SK-N-SH (cell line): ENCODE results near the gene CEP95. TPM values are rescaled to one million over a fixed set of nuclear protein-coding genes. Genes with fewer than 3 reads are reported as not detected.
A peak's percentile ranks its signal among the peaks of the same experiment; 100 is the strongest.

Experiments
- CTCF ChIA-PET: fragments of 300-600, 350-600 bp; formaldehyde crosslinking; extraction: SDS; loops from one replicate; lab custom pipeline; 2021; lab: Yijun Ruan, JAX
- POLR2A ChIA-PET: fragments of 350-600 bp; sonication (Branson Sonifier 250); formaldehyde crosslinking; extraction: SDS; loops from one replicate; lab custom pipeline; 2020; ENCODE audit warnings: antibody characterized with exemption, inconsistent platforms; lab: Yijun Ruan, JAX
- DNase-seq: peaks from one replicate; pipeline ENCODE4 v3.0.0; 2012
- H2AFZ ChIP-seq: fragments of 200-600 bp; sonication (generic); 2 replicates; pipeline ENCODE4 v1.8.1; 2016; ENCODE audit warnings: antibody characterized with exemption, mild to moderate bottlenecking, low read depth
- H3F3A ChIP-seq: fragments of 200-600 bp; sonication (generic); replicated peaks from 2 replicates; pipeline ENCODE3; 2016; ENCODE audit warnings: antibody characterized with exemption, mild to moderate bottlenecking; ENCODE audit not compliant: insufficient read depth
- H3K27ac ChIP-seq, 2 experiments: fragments of 200-500 bp in 1 of 2; fragments of 200-600 bp in 1 of 2; sonication (Bioruptor generic) in 1 of 2; sonication (generic), shearing (Covaris generic) in 1 of 2; 2 replicates each; pipeline versions ENCODE4 v1.5.1 to v1.6.1; 2014 to 2016; ENCODE audit warnings: low read depth in 2 of 2, inconsistent platforms in 1 of 2, low read length in 1 of 2, mild to moderate bottlenecking in 1 of 2, mixed read lengths in 1 of 2
- H3K27me3 ChIP-seq: fragments of 200-600 bp; sonication (generic), shearing (Covaris generic); 2 replicates; pipeline ENCODE4 v1.6.1; 2016; ENCODE audit warnings: mixed run types; ENCODE audit not compliant: insufficient read depth
- H3K36me3 ChIP-seq, 2 experiments: fragments of 200-500 bp in 1 of 2; fragments of 200-600 bp in 1 of 2; sonication (Bioruptor generic) in 1 of 2; sonication (generic) in 1 of 2; replicated peaks in 1 of 2; 2 replicates each; pipeline versions ENCODE3 to v1.5.1; 2014 to 2016; ENCODE audit warnings: low read length in 1 of 2, mild to moderate bottlenecking in 1 of 2; ENCODE audit not compliant: insufficient read depth in 2 of 2, control insufficient read depth in 1 of 2
- H3K4me1 ChIP-seq, 2 experiments: fragments of 200-500 bp in 1 of 2; fragments of 200-600 bp in 1 of 2; sonication (Bioruptor generic) in 1 of 2; sonication (generic), shearing (Covaris generic) in 1 of 2; 2 replicates each; pipeline versions ENCODE4 v1.5.1 to v1.6.1; 2014 to 2016; ENCODE audit warnings: low read depth in 1 of 2, low read length in 1 of 2, mixed run types in 1 of 2; ENCODE audit not compliant: insufficient read depth in 2 of 2, control insufficient read depth in 1 of 2
- H3K4me2 ChIP-seq: fragments of 200-600 bp; sonication (generic), shearing (Covaris generic); 2 replicates; pipeline ENCODE4 v1.6.1; 2017; ENCODE audit warnings: mixed run types
- H3K4me3 ChIP-seq, 2 experiments: fragments of 200-500 bp in 1 of 2; fragments of 200-600 bp in 1 of 2; sonication (Bioruptor generic) in 1 of 2; sonication (generic), shearing (Covaris generic) in 1 of 2; 2 replicates each; pipeline versions ENCODE4 v1.5.1 to v1.8.1; 2014 to 2016; ENCODE audit warnings: low read depth in 2 of 2, inconsistent platforms in 1 of 2, low read length in 1 of 2, mild to moderate bottlenecking in 1 of 2, mixed read lengths in 1 of 2, moderate library complexity in 1 of 2
- H3K79me2 ChIP-seq: fragments of 200-600 bp; sonication (generic); 2 replicates; pipeline ENCODE4 v1.8.1; 2017; ENCODE audit warnings: mild to moderate bottlenecking; ENCODE audit not compliant: insufficient read depth
- H3K9ac ChIP-seq: fragments of 200-600 bp; sonication (generic); 2 replicates; pipeline ENCODE4 v1.6.1; 2017; ENCODE audit warnings: mixed run types
- H3K9me2 ChIP-seq: fragments of 200-600 bp; sonication (generic); 2 replicates; pipeline ENCODE4 v1.6.1; 2017; ENCODE audit warnings: mixed run types
- H3K9me3 ChIP-seq: fragments of 200-600 bp; sonication (generic); 2 replicates; pipeline ENCODE4 v1.6.1; 2017; ENCODE audit warnings: mixed run types, mild to moderate bottlenecking, moderate library complexity
- H4K20me1 ChIP-seq: fragments of 200-600 bp; sonication (generic); 2 replicates; pipeline ENCODE4 v1.6.1; 2017; ENCODE audit warnings: mild to moderate bottlenecking, mixed run types; ENCODE audit not compliant: insufficient read depth
- FOSL2 ChIP-seq: IDR thresholded peaks from 2 replicates; pipeline ENCODE4 v1.4.0; 2012; ENCODE audit warnings: low read depth, mild to moderate bottlenecking, moderate library complexity, borderline replicate concordance
- FOXM1 ChIP-seq: IDR thresholded peaks from 2 replicates; pipeline ENCODE4 v1.4.0; 2012; ENCODE audit warnings: low read depth, mild to moderate bottlenecking
- MAX ChIP-seq: IDR thresholded peaks from 2 replicates; pipeline ENCODE4 v1.4.0; 2012; ENCODE audit warnings: low read depth
- MXI1 ChIP-seq: IDR thresholded peaks from 2 replicates; pipeline ENCODE4 v1.6.1; 2012; ENCODE audit warnings: mild to moderate bottlenecking, low read depth, low read length, improper control_type of control experiment
- NFIC ChIP-seq: IDR thresholded peaks from 2 replicates; pipeline ENCODE4 v1.4.0; 2012; ENCODE audit warnings: borderline replicate concordance
- POLR2AphosphoS5 ChIP-seq: IDR thresholded peaks from 2 replicates; pipeline ENCODE4 v1.6.1; 2012; ENCODE audit warnings: low read depth, low read length
- RCOR1 ChIP-seq: fragments of 150-350 bp; IDR thresholded peaks from 2 replicates; pipeline ENCODE4 v1.6.1; 2017; ENCODE audit warnings: antibody characterized with exemption, low read length
- SMC3 ChIP-seq: IDR thresholded peaks from 2 replicates; pipeline ENCODE4 v1.6.1; 2012; ENCODE audit warnings: low read depth, low read length, improper control_type of control experiment
- TCF12 ChIP-seq: IDR thresholded peaks from 2 replicates; pipeline ENCODE4 v1.4.0; 2012
- USF2 ChIP-seq: fragments of 150-350 bp; IDR thresholded peaks from 2 replicates; pipeline ENCODE4 v1.6.1; 2017; ENCODE audit warnings: antibody characterized with exemption, low read length, low read depth, borderline replicate concordance
- YY1 ChIP-seq: IDR thresholded peaks from 2 replicates; pipeline ENCODE4 v1.4.0; 2012; ENCODE audit warnings: low read depth, mild to moderate bottlenecking
- WGBS: methylation state at CpG from one replicate; pipeline ENCODE4 v1.1.6; 2017; ENCODE audit warnings: low lambda C conversion rate; 5-methylcytosine and 5-hydroxymethylcytosine counted together
- polyA plus RNA-seq, 3 experiments: library from polyadenylated mRNA; depleted of rRNA; stranded (reverse); fragments of >200 nt; gene quantifications; 2 replicates each; pipeline ENCODE4 v1.2.3, GENCODE V29; 2012
- TF ChIP-seq, protein P1 (sequence below): IDR thresholded peaks from 2 replicates; pipeline ENCODE4 v1.4.0; 2012; ENCODE audit warnings: low read depth, borderline replicate concordance
- TF ChIP-seq, protein P2 (sequence below): fragments of 150-350 bp; IDR thresholded peaks from 2 replicates; pipeline ENCODE4 v1.6.1; 2016; ENCODE audit warnings: mild to moderate bottlenecking, low read depth, low read length

Gene CEP95
- polyA plus RNA-seq, 1 of the 3 experiments (the other 2 are of a cell fraction) = 30.8 TPM

- 90% methylated on average over 5 of the region's 5 CpGs for WGBS
- H3K79me2 ChIP-seq = peaks cover 10% of the 10 kb centered on the region; the same call in 1 of the 2 replicates
- no peaks in the 10 kb centered on the region; the same call in 1 of the 2 replicates for H4K20me1 ChIP-seq
- no peak overlapping the region for H3K4me2 ChIP-seq
- H3K36me3 ChIP-seq = peaks cover 77 to 87% of the 10 kb centered on the region in 2 experiments
- peak overlapping the region in 1 of 2 experiments; percentile 3; a peak in 2 of 4 replicates for H3K27ac ChIP-seq
- H2AFZ ChIP-seq = no peak overlapping the region
- H3F3A ChIP-seq = peaks cover 92% of the 10 kb centered on the region
- H3K9me2 ChIP-seq = no peaks in the 10 kb centered on the region
- no peaks in the 10 kb centered on the region for H3K4me1 ChIP-seq
- no peaks in the 10 kb centered on the region for H3K27me3 ChIP-seq
- ChIA-PET POLR2A (interaction anchor here (1.2 kb wide), 1 partner anchor 10 kb away, joined by 3 read pairs; no protein-coding TSS in a partner anchor), CTCF (interaction anchor here (1.0 to 3.7 kb wide), 6 partner anchors 11 to 112 kb away, joined by 3 to 13 read pairs (median 4); no protein-coding TSS in a partner anchor)
- DNase-seq = no peak
- no peak overlapping the region for H3K9ac ChIP-seq
- TF ChIP-seq YY1 (no peak), USF2 (no peak), SMC3 (no peak), TCF12 (no peak), MAX (no peak), NFIC (no peak), FOSL2 (no peak), FOXM1 (no peak), RCOR1 (no peak), MXI1 (no peak)
- TF ChIP-seq, protein P1, sequence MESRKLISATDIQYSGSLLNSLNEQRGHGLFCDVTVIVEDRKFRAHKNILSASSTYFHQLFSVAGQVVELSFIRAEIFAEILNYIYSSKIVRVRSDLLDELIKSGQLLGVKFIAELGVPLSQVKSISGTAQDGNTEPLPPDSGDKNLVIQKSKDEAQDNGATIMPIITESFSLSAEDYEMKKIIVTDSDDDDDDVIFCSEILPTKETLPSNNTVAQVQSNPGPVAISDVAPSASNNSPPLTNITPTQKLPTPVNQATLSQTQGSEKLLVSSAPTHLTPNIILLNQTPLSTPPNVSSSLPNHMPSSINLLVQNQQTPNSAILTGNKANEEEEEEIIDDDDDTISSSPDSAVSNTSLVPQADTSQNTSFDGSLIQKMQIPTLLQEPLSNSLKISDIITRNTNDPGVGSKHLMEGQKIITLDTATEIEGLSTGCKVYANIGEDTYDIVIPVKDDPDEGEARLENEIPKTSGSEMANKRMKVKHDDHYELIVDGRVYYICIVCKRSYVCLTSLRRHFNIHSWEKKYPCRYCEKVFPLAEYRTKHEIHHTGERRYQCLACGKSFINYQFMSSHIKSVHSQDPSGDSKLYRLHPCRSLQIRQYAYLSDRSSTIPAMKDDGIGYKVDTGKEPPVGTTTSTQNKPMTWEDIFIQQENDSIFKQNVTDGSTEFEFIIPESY = no peak
- TF ChIP-seq, protein P2, sequence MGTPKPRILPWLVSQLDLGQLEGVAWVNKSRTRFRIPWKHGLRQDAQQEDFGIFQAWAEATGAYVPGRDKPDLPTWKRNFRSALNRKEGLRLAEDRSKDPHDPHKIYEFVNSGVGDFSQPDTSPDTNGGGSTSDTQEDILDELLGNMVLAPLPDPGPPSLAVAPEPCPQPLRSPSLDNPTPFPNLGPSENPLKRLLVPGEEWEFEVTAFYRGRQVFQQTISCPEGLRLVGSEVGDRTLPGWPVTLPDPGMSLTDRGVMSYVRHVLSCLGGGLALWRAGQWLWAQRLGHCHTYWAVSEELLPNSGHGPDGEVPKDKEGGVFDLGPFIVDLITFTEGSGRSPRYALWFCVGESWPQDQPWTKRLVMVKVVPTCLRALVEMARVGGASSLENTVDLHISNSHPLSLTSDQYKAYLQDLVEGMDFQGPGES = no peak
- no peak overlapping the region for H3K4me3 ChIP-seq
- H3K9me3 ChIP-seq = no peaks in the 10 kb centered on the region
Observed at GRCh38 chr17:64537488-64537887, 30.7 kb downstream of the CEP95 start.

- DNase-seq = no peak
- H3K9me2 ChIP-seq = no peaks in the 10 kb centered on the region
- no peak overlapping the region for H3K4me3 ChIP-seq
- TF ChIP-seq MAX (no peak), POLR2AphosphoS5 (0 out of 2 replicates have a peak, but pooled peaks have one; percentile 13)
- H2AFZ ChIP-seq = no peak overlapping the region
- ChIA-PET POLR2A (interaction anchor here (0.6 to 1.6 kb wide), 3 partner anchors 9 to 102 kb away, joined by 3 to 5 read pairs (median 3); no protein-coding TSS in a partner anchor), CTCF (interaction anchor here (0.5 to 3.7 kb wide), 10 partner anchors 9 to 704 kb away, joined by 3 to 13 read pairs (median 4); no protein-coding TSS in a partner anchor)
- H3K9me3 ChIP-seq = no peaks in the 10 kb centered on the region
- H3K36me3 ChIP-seq = peaks cover 73 to 85% of the 10 kb centered on the region in 2 experiments
- WGBS = 97% methylated on average over 7 of the region's 7 CpGs
- peaks cover 16% of the 10 kb centered on the region; the same call in 1 of the 2 replicates for H3K79me2 ChIP-seq
- no peaks in the 10 kb centered on the region for H3K27me3 ChIP-seq
- no peaks in the 10 kb centered on the region; the same call in 1 of the 2 replicates for H4K20me1 ChIP-seq
- H3K4me2 ChIP-seq = no peak overlapping the region
- peaks cover 92% of the 10 kb centered on the region for H3F3A ChIP-seq
- H3K27ac ChIP-seq = peak overlapping the region in 1 of 2 experiments; percentile 12; a peak in 2 of 4 replicates
- no peak overlapping the region for H3K9ac ChIP-seq
- H3K4me1 ChIP-seq = no peaks in the 10 kb centered on the region
Observed at GRCh38 chr17:64538508-64539130, 31.8 kb downstream of the CEP95 start.
